HUES6 (cell line): ENCODE data around the gene WWOX.

ENCODE experiments used
- H3K27ac ChIP-seq: 2 replicates; pipeline ENCODE4 v1.7.0; 2013; ENCODE audit warnings: low read depth, mild to moderate bottlenecking, low read length, inconsistent platforms
- H3K27me3 ChIP-seq: 2 replicates; pipeline ENCODE4 v1.6.1; 2013; ENCODE audit warnings: low read length; ENCODE audit not compliant: control insufficient read depth, insufficient read depth
- H3K36me3 ChIP-seq: 2 replicates; pipeline ENCODE4 v1.6.1; 2013; ENCODE audit warnings: low read length; ENCODE audit not compliant: control insufficient read depth, insufficient read depth
- H3K4me1 ChIP-seq: 2 replicates; pipeline ENCODE4 v1.6.1; 2013; ENCODE audit warnings: low read length; ENCODE audit not compliant: control insufficient read depth, insufficient read depth
- H3K4me3 ChIP-seq: 2 replicates; pipeline ENCODE4 v1.5.1; 2013; ENCODE audit warnings: low read depth, low read length
- H3K9ac ChIP-seq: one replicate; pipeline ENCODE4 v1.6.1; 2013; ENCODE audit warnings: mild to moderate bottlenecking, low read length
- H3K9me3 ChIP-seq: 2 replicates; pipeline ENCODE4 v1.6.1; 2013; ENCODE audit warnings: low read depth, low read length; ENCODE audit not compliant: control insufficient read depth, insufficient read depth

The WWOX gene

GRCh38 chr16:78126662-78127061 lies 27.2 kb downstream of the WWOX start:
- Histone ChIP-seq H3K9me3 (no peaks in the 10 kb centered on the region), H3K27ac (no peak overlapping the region), H3K4me3 (no peak overlapping the region), H3K4me1 (no peaks in the 10 kb centered on the region), H3K9ac (no peak overlapping the region), H3K27me3 (no peaks in the 10 kb centered on the region), H3K36me3 (no peaks in the 10 kb centered on the region)

DNA sequence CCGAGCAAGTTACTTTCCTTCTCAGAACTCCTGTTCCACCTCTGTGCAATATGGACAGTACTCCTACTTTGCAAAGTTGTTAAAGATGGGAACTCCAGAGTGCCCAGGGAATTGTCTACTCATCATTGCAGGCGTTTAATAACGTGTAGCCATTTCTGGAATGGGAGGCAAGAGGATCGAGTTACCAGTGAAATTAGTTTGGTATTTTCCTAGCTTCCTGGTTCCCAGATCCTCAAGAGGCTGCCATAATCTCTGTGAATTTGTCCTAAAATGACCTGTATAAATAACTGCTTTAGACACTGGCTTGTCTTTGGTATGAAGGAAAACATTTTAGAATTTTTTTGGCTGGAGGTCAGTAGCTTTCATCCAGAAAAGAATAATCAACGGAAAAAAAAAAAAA lies 27.7 kb downstream of the WWOX start:
- Histone ChIP-seq H3K9me3 (no peaks in the 10 kb centered on the region), H3K4me3 (no peak overlapping the region), H3K27ac (no peak overlapping the region), H3K36me3 (no peaks in the 10 kb centered on the region), H3K4me1 (no peaks in the 10 kb centered on the region), H3K27me3 (no peaks in the 10 kb centered on the region), H3K9ac (no peak overlapping the region)

GRCh38 chr16:78128913-78129312 lies 29.5 kb downstream of the WWOX start:
- Histone ChIP-seq H3K4me1 (no peaks in the 10 kb centered on the region), H3K9ac (no peak overlapping the region), H3K9me3 (no peaks in the 10 kb centered on the region), H3K27ac (no peak overlapping the region), H3K36me3 (no peaks in the 10 kb centered on the region), H3K27me3 (no peaks in the 10 kb centered on the region), H3K4me3 (no peak overlapping the region)

GRCh38 chr16:78129349-78129748 lies 29.9 kb downstream of the WWOX start:
- H3K9ac ChIP-seq: no peak overlapping the region
- H3K4me3 ChIP-seq: no peak overlapping the region
- H3K36me3 ChIP-seq: no peaks in the 10 kb centered on the region
- H3K27ac ChIP-seq: no peak overlapping the region
- no peaks in the 10 kb centered on the region for H3K27me3 ChIP-seq
- no peaks in the 10 kb centered on the region for H3K4me1 ChIP-seq
- no peaks in the 10 kb centered on the region for H3K9me3 ChIP-seq

GRCh38 chr16:78130083-78130608 lies 30.7 kb downstream of the WWOX start:
- H3K4me3 ChIP-seq: no peak overlapping the region
- H3K27ac ChIP-seq: no peak overlapping the region
- H3K4me1 ChIP-seq: no peaks in the 10 kb centered on the region
- H3K9ac ChIP-seq: no peak overlapping the region
- H3K9me3 ChIP-seq: no peaks in the 10 kb centered on the region
- no peaks in the 10 kb centered on the region for H3K27me3 ChIP-seq
- H3K36me3 ChIP-seq: no peaks in the 10 kb centered on the region

- Histone ChIP-seq H3K9me3 (no peaks in the 10 kb centered on the region), H3K4me3 (no peak overlapping the region), H3K27ac (no peak overlapping the region), H3K4me1 (no peaks in the 10 kb centered on the region), H3K9ac (no peak overlapping the region), H3K36me3 (no peaks in the 10 kb centered on the region), H3K27me3 (no peaks in the 10 kb centered on the region)
Measured at GRCh38 chr16:78130950-78131349, 31.5 kb downstream of the WWOX start.

DNA sequence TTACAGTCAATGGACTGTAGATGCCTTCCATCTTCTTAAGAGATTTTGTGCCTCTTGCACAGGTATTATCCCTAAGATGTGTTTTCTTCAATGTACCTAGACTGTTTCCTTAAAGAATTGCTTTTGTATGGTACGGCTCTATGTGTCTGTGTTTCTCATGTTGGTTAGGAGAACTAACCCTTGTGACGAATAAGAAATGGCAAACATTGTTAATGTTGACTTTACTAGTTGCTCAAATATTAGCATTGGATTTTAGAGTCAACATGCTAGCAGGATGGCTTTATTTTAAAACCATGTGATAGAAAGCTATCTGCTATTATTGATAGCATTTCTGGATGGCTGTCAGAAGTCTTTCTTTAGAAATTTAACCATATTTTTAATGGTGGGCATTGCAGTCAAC lies 34.5 kb downstream of the WWOX start:
- H3K4me3 ChIP-seq: no peak overlapping the region
- no peak overlapping the region for H3K27ac ChIP-seq
- H3K9me3 ChIP-seq: no peaks in the 10 kb centered on the region
- H3K9ac ChIP-seq: no peak overlapping the region
- no peaks in the 10 kb centered on the region for H3K36me3 ChIP-seq
- no peaks in the 10 kb centered on the region for H3K4me1 ChIP-seq
- H3K27me3 ChIP-seq: no peaks in the 10 kb centered on the region

GRCh38 chr16:78134944-78135619 lies 35.6 kb downstream of the WWOX start:
- Histone ChIP-seq H3K36me3 (no peaks in the 10 kb centered on the region), H3K27ac (no peak overlapping the region), H3K9ac (no peak overlapping the region), H3K9me3 (no peaks in the 10 kb centered on the region), H3K4me3 (no peak overlapping the region), H3K4me1 (no peaks in the 10 kb centered on the region), H3K27me3 (no peaks in the 10 kb centered on the region)

DNA sequence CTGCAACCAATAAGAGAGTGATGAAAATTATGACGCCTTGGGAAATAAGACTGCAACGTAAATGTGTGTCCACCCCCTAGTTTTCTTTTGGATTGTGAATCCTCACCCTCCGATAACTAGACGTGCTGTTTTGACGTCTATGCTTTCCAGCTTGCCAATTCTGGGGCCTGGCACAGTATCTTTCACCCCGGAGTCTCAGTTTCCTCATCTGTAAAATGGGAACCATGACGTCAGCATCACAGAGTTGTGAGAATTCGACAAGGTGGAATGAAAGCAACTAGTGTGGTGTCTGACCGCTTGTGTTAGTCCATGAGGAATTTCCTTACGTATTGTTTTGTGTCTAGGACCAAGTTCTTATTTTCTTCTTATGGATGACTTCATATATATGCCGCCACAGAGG lies 37.7 kb downstream of the WWOX start:
- Histone ChIP-seq H3K9me3 (no peaks in the 10 kb centered on the region), H3K9ac (no peak overlapping the region), H3K27ac (no peak overlapping the region), H3K36me3 (no peaks in the 10 kb centered on the region), H3K4me1 (no peaks in the 10 kb centered on the region), H3K27me3 (no peaks in the 10 kb centered on the region), H3K4me3 (no peak overlapping the region)

DNA sequence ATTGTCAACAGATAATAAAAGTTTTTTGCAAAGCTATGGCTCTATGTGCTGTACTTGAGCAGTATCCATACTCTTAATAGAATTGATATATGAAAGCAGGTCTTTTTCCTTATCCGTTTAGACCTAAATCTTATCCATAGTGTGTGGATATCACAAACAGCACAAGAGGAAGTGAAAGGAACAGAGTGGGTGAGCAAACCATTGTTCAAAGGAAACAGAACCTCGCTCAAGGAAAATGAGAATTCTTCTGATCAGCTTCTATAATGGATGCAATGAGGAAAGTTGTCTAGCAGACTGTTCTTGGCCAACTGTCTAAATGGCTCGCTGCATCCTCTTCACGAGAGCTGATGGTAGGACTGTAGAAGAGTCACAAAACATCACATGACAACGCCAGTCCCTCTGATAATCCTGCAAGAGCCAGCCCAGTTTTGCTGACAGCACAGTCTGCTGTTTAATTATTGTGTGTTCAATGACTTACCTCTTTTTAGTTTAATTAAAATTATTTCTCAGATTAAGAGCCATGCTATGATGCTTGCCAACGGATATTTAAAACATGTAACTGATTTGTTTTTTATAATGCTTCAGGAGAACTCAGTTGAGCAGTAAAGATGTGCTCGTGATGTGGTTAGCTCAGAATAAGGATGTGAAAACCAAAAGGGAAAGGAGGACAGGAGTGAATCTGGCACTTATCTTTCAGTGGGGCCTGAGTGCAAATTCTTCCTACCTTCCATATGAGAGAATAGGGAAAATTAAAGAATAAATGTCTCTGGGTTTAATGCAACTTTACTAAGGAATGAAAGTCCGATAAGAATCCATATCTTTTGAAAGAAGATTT lies 38.5 kb downstream of the WWOX start:
- no peak overlapping the region for H3K27ac ChIP-seq
- H3K27me3 ChIP-seq: no peaks in the 10 kb centered on the region
- no peaks in the 10 kb centered on the region for H3K36me3 ChIP-seq
- no peaks in the 10 kb centered on the region for H3K9me3 ChIP-seq
- no peak overlapping the region for H3K9ac ChIP-seq
- no peaks in the 10 kb centered on the region for H3K4me1 ChIP-seq
- H3K4me3 ChIP-seq: no peak overlapping the region

DNA sequence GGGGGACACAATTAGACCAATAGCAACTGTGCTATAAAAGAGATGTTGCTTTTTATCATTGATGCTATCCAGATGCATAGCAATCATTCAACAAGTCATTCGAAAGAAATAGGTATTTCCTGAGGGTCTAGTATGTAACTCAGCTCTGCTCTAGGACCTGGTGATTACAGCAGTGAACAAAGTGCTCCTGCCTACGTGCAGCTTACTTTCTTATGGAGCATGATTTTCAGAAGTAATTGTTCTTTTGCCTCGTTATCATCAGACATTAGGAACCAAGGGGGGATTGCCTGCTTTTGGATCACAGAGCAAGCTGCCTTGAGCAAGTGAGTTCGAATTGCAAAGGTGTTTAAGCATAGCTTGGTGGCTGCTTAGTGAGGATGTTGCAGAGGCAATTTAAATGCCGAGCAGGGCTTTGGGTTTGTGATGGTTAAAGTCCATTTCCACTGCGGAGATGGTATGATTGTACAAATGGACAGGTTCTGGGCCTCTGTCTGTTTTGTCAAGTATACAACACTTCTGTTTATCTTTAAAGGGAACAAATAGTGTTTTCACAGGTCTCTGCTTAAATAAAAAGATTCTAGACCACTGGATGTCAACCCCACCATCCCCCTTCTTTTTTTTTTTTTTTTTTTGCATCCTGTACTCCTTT lies 41.5 kb downstream of the WWOX start:
- Histone ChIP-seq H3K9ac (no peak overlapping the region), H3K27me3 (no peaks in the 10 kb centered on the region), H3K9me3 (no peaks in the 10 kb centered on the region), H3K4me1 (no peaks in the 10 kb centered on the region), H3K36me3 (no peaks in the 10 kb centered on the region), H3K27ac (no peak overlapping the region), H3K4me3 (no peak overlapping the region)
